Neuronal stem cell (in vitro differentiated cells): ENCODE results near the gene ODAD2.

Source experiments
- DNase-seq: peaks from one replicate; pipeline ENCODE4 v3.0.0-alpha.2; 2013; ENCODE audit warnings: low spot score
- H2AFZ ChIP-seq: one replicate; pipeline ENCODE4 v1.6.1; 2013; ENCODE audit warnings: mild to moderate bottlenecking, low read length, inconsistent platforms
- H2AK5ac ChIP-seq: 2 replicates; pipeline ENCODE4 v1.6.1; 2013; ENCODE audit warnings: low read depth, mild to moderate bottlenecking, inconsistent platforms, low read length, moderate library complexity, mixed read lengths
- H2BK120ac ChIP-seq: 2 replicates; pipeline ENCODE4 v1.6.1; 2013; ENCODE audit warnings: low read depth, mild to moderate bottlenecking, inconsistent platforms, low read length, moderate library complexity, mixed read lengths
- H2BK12ac ChIP-seq: one replicate; pipeline ENCODE4 v1.6.1; 2013; ENCODE audit warnings: low read length, inconsistent platforms
- H2BK15ac ChIP-seq: 2 replicates; pipeline ENCODE4 v1.6.1; 2013; ENCODE audit warnings: mild to moderate bottlenecking, low read length, inconsistent platforms, mixed read lengths
- H2BK5ac ChIP-seq: one replicate; pipeline ENCODE4 v1.6.1; 2013; ENCODE audit warnings: inconsistent platforms, mild to moderate bottlenecking, low read length, moderate library complexity
- H3K14ac ChIP-seq: one replicate; pipeline ENCODE4 v1.6.1; 2013; ENCODE audit warnings: low read length, inconsistent platforms
- H3K18ac ChIP-seq: 2 replicates; pipeline ENCODE4 v1.6.1; 2013; ENCODE audit warnings: low read length, inconsistent platforms
- H3K23ac ChIP-seq: 2 replicates; pipeline ENCODE4 v1.6.1; 2013; ENCODE audit warnings: low read depth, mild to moderate bottlenecking, mixed read lengths, low read length, inconsistent platforms; ENCODE audit not compliant: poor library complexity
- H3K27ac ChIP-seq: replicated peaks from 3 replicates; pipeline ENCODE4 v1.5.1; 2013; ENCODE audit warnings: low read length, inconsistent platforms
- H3K27me3 ChIP-seq, 3 experiments: 2 replicates each; pipeline ENCODE4 v1.6.1; 2013; ENCODE audit warnings: low read length in 3 of 3, mild to moderate bottlenecking in 2 of 3, inconsistent platforms in 1 of 3, low read depth in 1 of 3, mixed read lengths in 1 of 3, moderate library complexity in 1 of 3; ENCODE audit not compliant: control insufficient read depth in 3 of 3, insufficient read depth in 3 of 3
- H3K36me3 ChIP-seq, 2 donors: replicated peaks in 1 of 2; 2 replicates each; pipeline ENCODE4 v1.6.1; 2013; ENCODE audit warnings: low read length in 2 of 2; ENCODE audit not compliant: control insufficient read depth in 2 of 2, insufficient read depth in 2 of 2
- H3K4ac ChIP-seq: 2 replicates; pipeline ENCODE4 v1.6.1; 2013; ENCODE audit warnings: inconsistent platforms, mild to moderate bottlenecking, low read length, moderate library complexity
- H3K4me1 ChIP-seq, 2 donors: 1 replicate in 1 of 2; 2 replicates in 1 of 2; pipeline ENCODE4 v1.6.1; 2013; ENCODE audit warnings: low read length in 2 of 2, low read depth in 1 of 2; ENCODE audit not compliant: control insufficient read depth in 2 of 2, insufficient read depth in 1 of 2
- H3K4me2 ChIP-seq: one replicate; pipeline ENCODE4 v1.6.1; 2013; ENCODE audit warnings: mild to moderate bottlenecking, low read length, inconsistent platforms; ENCODE audit not compliant: insufficient read depth, poor library complexity, severe bottlenecking
- H3K4me3 ChIP-seq, 2 donors: 2 replicates each; pipeline ENCODE4 v1.5.1; 2013; ENCODE audit warnings: low read length in 2 of 2, mild to moderate bottlenecking in 2 of 2, inconsistent platforms in 1 of 2, moderate library complexity in 1 of 2
- H3K79me1 ChIP-seq: one replicate; pipeline ENCODE4 v1.6.1; 2013; ENCODE audit warnings: low read depth, mild to moderate bottlenecking, inconsistent platforms, low read length, moderate library complexity
- H3K9ac ChIP-seq: one replicate; pipeline ENCODE4 v1.6.1; 2013; ENCODE audit warnings: mild to moderate bottlenecking, low read depth, low read length, inconsistent platforms; ENCODE audit not compliant: poor library complexity
- H3K9me3 ChIP-seq, 2 donors: replicated peaks in 1 of 2; 2 replicates each; pipeline versions ENCODE3 to v1.6.1; 2013; ENCODE audit warnings: low read length in 2 of 2, mild to moderate bottlenecking in 2 of 2, inconsistent platforms in 1 of 2, low read depth in 1 of 2, mixed read lengths in 1 of 2, moderate library complexity in 1 of 2; ENCODE audit not compliant: control insufficient read depth in 2 of 2, insufficient read depth in 1 of 2
- H4K8ac ChIP-seq: one replicate; pipeline ENCODE4 v1.6.1; 2013; ENCODE audit warnings: low read depth, mild to moderate bottlenecking, inconsistent platforms, low read length, moderate library complexity
- H4K91ac ChIP-seq: one replicate; pipeline ENCODE4 v1.6.1; 2013; ENCODE audit warnings: low read length, low read depth, mild to moderate bottlenecking, inconsistent platforms; ENCODE audit not compliant: poor library complexity
- WGBS, 2 donors: extraction: QIAGEN DNeasy Blood & Tissue Kit; methylation state at CpG; one replicate each; pipeline ENCODE4 v1.1.7; 2013; ENCODE audit warnings: missing lambda C conversion rate in 2 of 2, mixed read lengths in 1 of 2; ENCODE audit not compliant: insufficient read length in 2 of 2, insufficient replicate concordance in 1 of 2; ENCODE audit errors: extremely low coverage in 2 of 2; 5-methylcytosine and 5-hydroxymethylcytosine counted together

ODAD2 gene

DNA sequence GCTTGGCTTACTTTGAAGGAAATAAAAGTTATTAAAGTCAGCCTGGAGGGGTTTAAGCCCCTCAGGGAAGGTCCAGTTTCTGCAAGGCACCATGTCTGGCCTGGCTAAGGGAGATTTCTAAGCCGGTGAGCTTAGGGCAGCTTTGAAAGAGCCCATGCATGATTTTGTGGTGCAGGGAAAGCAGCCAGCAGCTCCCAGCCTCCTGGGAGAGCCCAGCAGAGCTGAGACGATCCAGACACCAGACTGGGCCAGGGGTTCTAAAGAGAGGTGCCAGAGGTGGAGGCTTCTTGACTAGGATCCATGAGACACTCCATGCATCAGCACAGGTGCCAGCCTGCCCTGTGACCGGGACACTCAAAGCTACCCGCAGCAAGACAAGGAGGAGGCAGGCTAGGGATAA, 193.7 kb downstream of the ODAD2 start:
- Histone ChIP-seq H3K79me1 (no peaks in the 10 kb centered on the region), H2BK5ac (no peak overlapping the region), H3K4me2 (no peak overlapping the region), H3K18ac (peak overlapping the region; percentile 61), H2AK5ac (no peak overlapping the region), H3K36me3 (no peaks in the 10 kb centered on the region), H3K4ac (no peak overlapping the region), H3K4me1 (no peaks in the 10 kb centered on the region), H2BK120ac (no peak overlapping the region), H4K8ac (no peak overlapping the region), H4K91ac (no peak overlapping the region), H2BK12ac (no peak overlapping the region), H3K27me3 (no peaks in the 10 kb centered on the region), H3K4me3 (no peak overlapping the region), H3K23ac (no peak overlapping the region), H3K14ac (no peak overlapping the region), H2BK15ac (no peak overlapping the region), H3K27ac (no peak overlapping the region), H2AFZ (no peak overlapping the region), H3K9me3 (no peaks in the 10 kb centered on the region), H3K9ac (no peak overlapping the region)
- WGBS, 2 donors, result no CpG with 5 or more reads among the region's 4 CpGs
- no peak for DNase-seq

GRCh38 chr10:27804136-27804535, 194.7 kb downstream of the ODAD2 start:
- Histone ChIP-seq H3K27ac (no peak overlapping the region), H3K9ac (no peak overlapping the region), H3K4me1 (no peaks in the 10 kb centered on the region), H3K9me3 (no peaks in the 10 kb centered on the region), H3K23ac (no peak overlapping the region), H2BK15ac (no peak overlapping the region), H2BK120ac (no peak overlapping the region), H2BK12ac (no peak overlapping the region), H3K18ac (no peak overlapping the region), H3K4ac (no peak overlapping the region), H2AFZ (no peak overlapping the region), H3K79me1 (no peaks in the 10 kb centered on the region), H3K14ac (no peak overlapping the region), H4K8ac (no peak overlapping the region), H3K4me3 (no peak overlapping the region), H3K4me2 (no peak overlapping the region), H3K36me3 (no peaks in the 10 kb centered on the region), H2AK5ac (no peak overlapping the region), H4K91ac (no peak overlapping the region), H3K27me3 (no peaks in the 10 kb centered on the region), H2BK5ac (no peak overlapping the region)
- DNase-seq, result no peak
- no CpG with 5 or more reads among the region's 7 CpGs for WGBS, 2 donors

DNA sequence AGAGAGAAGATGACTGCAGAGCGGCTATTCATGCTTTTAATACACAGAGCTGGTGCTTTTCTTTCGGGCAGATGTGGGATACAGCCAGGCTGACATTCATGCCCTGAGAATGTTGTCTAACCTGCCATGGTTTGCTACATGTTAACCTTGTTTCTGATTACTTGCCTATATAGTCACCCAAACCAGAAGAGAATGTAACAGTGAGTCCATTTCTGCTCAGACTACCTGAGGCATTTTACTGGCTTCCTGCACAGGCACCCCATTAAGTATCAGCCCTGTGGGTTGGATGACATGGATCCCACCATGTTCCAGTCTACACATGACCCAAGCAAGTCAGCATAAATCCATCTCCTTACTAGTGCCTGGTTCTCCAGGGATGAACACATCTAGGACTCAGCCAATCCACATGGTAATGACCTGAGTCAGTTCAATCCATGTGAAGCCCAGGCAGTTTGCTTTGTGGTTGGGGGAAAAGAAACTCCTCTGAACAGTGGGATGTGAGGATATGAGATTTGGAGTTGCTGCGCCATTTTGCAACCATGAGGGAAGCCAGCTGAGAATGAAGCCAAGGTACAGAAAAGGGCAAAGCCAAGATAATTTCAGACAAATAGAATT, 197.6 kb downstream of the ODAD2 start:
- no peak overlapping the region for H3K4me2 ChIP-seq
- no peak overlapping the region for H2BK5ac ChIP-seq
- no peaks in the 10 kb centered on the region for H3K27me3 ChIP-seq
- H3K23ac ChIP-seq, result no peak overlapping the region
- no peak overlapping the region for H3K18ac ChIP-seq
- no peak overlapping the region for H4K91ac ChIP-seq
- no CpG with 5 or more reads among the region's 3 CpGs for whole genome bisulfite sequencing, 2 donors
- H2BK120ac ChIP-seq, result no peak overlapping the region
- H3K27ac ChIP-seq, result no peak overlapping the region
- no peak overlapping the region for H2AK5ac ChIP-seq
- DNase-seq, result no peak
- H3K9ac ChIP-seq, result no peak overlapping the region
- no peaks in the 10 kb centered on the region for H3K9me3 ChIP-seq
- no peak overlapping the region for H3K4me3 ChIP-seq
- H3K14ac ChIP-seq, result no peak overlapping the region
- no peaks in the 10 kb centered on the region for H3K79me1 ChIP-seq
- no peak overlapping the region for H3K4ac ChIP-seq
- no peaks in the 10 kb centered on the region for H3K36me3 ChIP-seq
- H4K8ac ChIP-seq, result no peak overlapping the region
- no peak overlapping the region for H2AFZ ChIP-seq
- H3K4me1 ChIP-seq, result no peaks in the 10 kb centered on the region
- no peak overlapping the region for H2BK12ac ChIP-seq
- H2BK15ac ChIP-seq, result no peak overlapping the region

DNA sequence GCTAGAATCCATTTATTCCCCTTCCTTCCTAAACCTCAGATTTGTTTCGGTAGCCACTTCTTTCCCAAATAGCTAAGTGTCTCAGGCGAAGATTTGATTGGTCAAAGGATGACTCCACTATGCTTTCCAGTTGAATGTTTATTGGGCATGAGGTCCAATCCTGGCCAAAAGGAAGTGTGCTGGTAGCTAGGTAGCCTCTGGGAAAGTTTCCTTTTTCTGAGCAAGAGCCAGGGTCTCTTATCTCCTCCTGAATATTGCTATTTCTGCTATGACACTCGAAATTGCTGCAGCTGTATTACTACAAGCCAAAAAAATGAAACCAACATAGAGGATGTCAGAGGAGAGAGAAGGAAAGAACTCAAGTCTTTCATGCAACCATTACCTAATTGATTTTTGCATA, 199.8 kb downstream of the ODAD2 start:
- no peak overlapping the region for H3K9ac ChIP-seq
- H3K23ac ChIP-seq, result no peak overlapping the region
- no peak overlapping the region for H3K4me3 ChIP-seq
- H3K27ac ChIP-seq, result no peak overlapping the region
- H2BK120ac ChIP-seq, result no peak overlapping the region
- no peaks in the 10 kb centered on the region for H3K4me1 ChIP-seq
- H3K18ac ChIP-seq, result no peak overlapping the region
- no peaks in the 10 kb centered on the region for H3K9me3 ChIP-seq
- no peak overlapping the region for H2BK15ac ChIP-seq
- no peak overlapping the region for H3K4me2 ChIP-seq
- no CpG with 5 or more reads among the region's 3 CpGs for WGBS, 2 donors
- no peak overlapping the region for H2BK12ac ChIP-seq
- no peak overlapping the region for H4K8ac ChIP-seq
- no peaks in the 10 kb centered on the region for H3K79me1 ChIP-seq
- H2BK5ac ChIP-seq, result no peak overlapping the region
- no peak overlapping the region for H4K91ac ChIP-seq
- no peaks in the 10 kb centered on the region for H3K27me3 ChIP-seq
- H2AFZ ChIP-seq, result no peak overlapping the region
- no peak overlapping the region for H3K14ac ChIP-seq
- H3K4ac ChIP-seq, result no peak overlapping the region
- no peak for DNase-seq
- H3K36me3 ChIP-seq, result no peaks in the 10 kb centered on the region
- H2AK5ac ChIP-seq, result no peak overlapping the region
